ENCODE data around the gene INPP4A.

Gene INPP4A

GRCh38 chr2:98478088-98478551, 33.5 kb downstream of the INPP4A start:
- no peak for DNase-seq

- no peak for DNase-seq
Measured at GRCh38 chr2:98478907-98479306, 34.2 kb downstream of the INPP4A start.

GRCh38 chr2:98479371-98479770, 34.7 kb downstream of the INPP4A start:
- no peak for DNase-seq

GRCh38 chr2:98479959-98480524, 35.4 kb downstream of the INPP4A start:
- DNase-seq = peak; percentile 75

- DNase-seq = no peak
Measured at GRCh38 chr2:98480598-98480997, 35.9 kb downstream of the INPP4A start.

- no peak for DNase-seq
Measured at GRCh38 chr2:98482362-98482761, 37.7 kb downstream of the INPP4A start.

- DNase-seq = no peak
Measured at GRCh38 chr2:98483257-98483861, 38.7 kb downstream of the INPP4A start.

GRCh38 chr2:98484121-98484557, 39.5 kb downstream of the INPP4A start:
- no peak for DNase-seq

- DNase-seq = no peak
Measured at GRCh38 chr2:98484652-98485452, 40.2 kb downstream of the INPP4A start.

GRCh38 chr2:98485453-98485755, 40.7 kb downstream of the INPP4A start:
- no peak for DNase-seq

GRCh38 chr2:98486374-98486981, 41.8 kb downstream of the INPP4A start:
- no peak for DNase-seq

- no peak for DNase-seq
Measured at GRCh38 chr2:98487101-98487805, 42.6 kb downstream of the INPP4A start.

- peak; percentile 70 for DNase-seq
Measured at GRCh38 chr2:98487806-98488189, 43.1 kb downstream of the INPP4A start.

- DNase-seq = no peak
Measured at GRCh38 chr2:98488252-98488651, 43.6 kb downstream of the INPP4A start.

- DNase-seq = no peak
Measured at GRCh38 chr2:98489486-98489885, 44.8 kb downstream of the INPP4A start.

GRCh38 chr2:98489971-98490962, 45.6 kb downstream of the INPP4A start:
- no peak for DNase-seq

- DNase-seq = no peak
Measured at GRCh38 chr2:98492441-98492840, 47.8 kb downstream of the INPP4A start.

GRCh38 chr2:98494699-98495098, 50.0 kb downstream of the INPP4A start:
- no peak for DNase-seq

- no peak for DNase-seq
Measured at GRCh38 chr2:98496750-98497493, 52.3 kb downstream of the INPP4A start.

GRCh38 chr2:98498703-98499440, 54.2 kb downstream of the INPP4A start:
- no peak for DNase-seq

All from NCI-H2029 treated with DMSO at 0.1 percent for 48 hours (cell line).